Gastrocnemius medialis (tissue), 4 donors: ENCODE data around the gene CHI3L1. TPM values are rescaled to one million over a fixed set of nuclear protein-coding genes. Genes with fewer than 3 reads are reported as not detected.
A peak's percentile ranks its signal among the peaks of the same experiment; 100 is the strongest.

Source experiments
- ATAC-seq, 2 donors: fragments of 150-250 bp; one replicate each; pipeline ENCODE4 v1.9.1; 2016
- DNase-seq, 2 donors: peaks; one replicate each; pipeline ENCODE4 v3.0.0-alpha.2; 2019
- H3K27ac ChIP-seq, 4 donors: fragments of 200-600 bp; sonication (generic); 1 replicate in 1 of 4; 2 replicates in 3 of 4; pipeline ENCODE4 v1.5.1; 2016 to 2018; ENCODE audit warnings: mild to moderate bottlenecking in 2 of 4, moderate library complexity in 1 of 4
- H3K27me3 ChIP-seq, 3 donors: fragments of 200-600 bp; sonication (generic) in 2 of 3; 1 replicate in 1 of 3; 2 replicates in 2 of 3; pipeline versions ENCODE4 v1.5.1 to v1.6.0; 2016 to 2019; ENCODE audit warnings: mild to moderate bottlenecking in 1 of 3, moderate library complexity in 1 of 3
- H3K36me3 ChIP-seq, 2 donors: fragments of 200-600 bp; sonication (generic) in 1 of 2; one replicate each; pipeline ENCODE4 v1.5.1; 2017 to 2018
- H3K4me1 ChIP-seq, 2 donors: fragments of 200-600 bp; sonication (generic) in 1 of 2; one replicate each; pipeline ENCODE4 v1.5.1; 2016 to 2017; ENCODE audit warnings: mild to moderate bottlenecking in 2 of 2
- H3K4me3 ChIP-seq, 4 donors: fragments of 200-600 bp; sonication (generic) in 3 of 4; 1 replicate in 1 of 4; 2 replicates in 3 of 4; pipeline ENCODE4 v1.5.1; 2016 to 2019; ENCODE audit warnings: mild to moderate bottlenecking in 2 of 4
- H3K9me3 ChIP-seq, 3 donors: fragments of 200-600 bp; sonication (generic) in 2 of 3; 1 replicate in 1 of 3; 2 replicates in 2 of 3; pipeline ENCODE4 v1.5.1; 2016 to 2019
- CTCF ChIP-seq, 5 experiments: fragments of 450-650 bp in 3 of 5; fragments of 200-600 bp in 2 of 5; sonication (generic) in 2 of 5; IDR thresholded peaks in 4 of 5; conservative IDR thresholded peaks in 1 of 5; 1 replicate in 4 of 5; 2 replicates in 1 of 5; pipeline ENCODE4 v1.5.1; 2016 to 2019; ENCODE audit warnings: antibody characterized with exemption in 5 of 5, mild to moderate bottlenecking in 3 of 5, moderate library complexity in 3 of 5
- POLR2A ChIP-seq, 2 donors: fragments of 450-650 bp; IDR thresholded peaks; one replicate each; pipeline ENCODE4 v1.6.1; 2017; ENCODE audit warnings: antibody characterized with exemption in 2 of 2, mild to moderate bottlenecking in 2 of 2, moderate library complexity in 2 of 2
- in situ Hi-C, 4 donors: fragments of 200-750 bp; cut with MboI; loops; one replicate each; pipeline versions ENCODE4 v1.15.0 to v1.8.0; 2017; ENCODE audit warnings: low sequenced_read_pairs in 4 of 4
- intact Hi-C: fragments of 100-400 bp; cut with DNase I; formaldehyde crosslinking; loops from one replicate; pipeline ENCODE4 v1.15.1; 2023; ENCODE audit warnings: low total_unique reads
- total RNA-seq, 4 donors: library from RNA; depleted of rRNA; stranded (reverse); fragments of >200 nt; gene quantifications; one replicate each; pipeline versions ENCODE4 v1.1.0 to v1.2.3, GENCODE V29; 2016

The CHI3L1 gene
- total RNA-seq, 4 donors from 2014 or later: 4.0 to 19.7 (median 9.9) TPM

GRCh38 chr1:203173011-203173555, 13.4 kb downstream of the CHI3L1 start:
- no peaks in the 10 kb centered on the region for H3K27me3 ChIP-seq
- no peak overlapping the region for H3K4me3 ChIP-seq
- no peaks in the 10 kb centered on the region for H3K9me3 ChIP-seq
- H3K4me1 ChIP-seq: peaks cover 31 to 55% of the 10 kb centered on the region in 2 donors
- peak overlapping the region; percentile 88 to 92 (median 88) for H3K27ac ChIP-seq
- no peaks in the 10 kb centered on the region for H3K36me3 ChIP-seq
- no peak for DNase-seq
- TF ChIP-seq CTCF (IDR thresholded peaks at IDR 0.05 in 4 of 5, conservative IDR thresholded peaks at IDR 0.05 in 1 of 5) (no peak), POLR2A (IDR thresholded peaks at IDR 0.05) (no peak)
- in situ Hi-C loops (loop anchor here in 2 of 4 donors (5.0 to 10.0 kb wide), 2 partner anchors 136 to 138 kb away; no protein-coding TSS in a partner anchor), intact Hi-C loops (no loop called here)
- peak in 1 of 2 donors; percentile 0 for ATAC-seq

GRCh38 chr1:203172184-203173010, 14.1 kb downstream of the CHI3L1 start:
- no peak overlapping the region for H3K4me3 ChIP-seq
- no peaks in the 10 kb centered on the region for H3K36me3 ChIP-seq
- no peaks in the 10 kb centered on the region for H3K27me3 ChIP-seq
- H3K27ac ChIP-seq: peak overlapping the region; percentile 88 to 92 (median 88)
- peak; percentile 89 to 96 (median 89) for TF ChIP-seq CTCF (IDR thresholded peaks at IDR 0.05 in 4 of 5, conservative IDR thresholded peaks at IDR 0.05 in 1 of 5)
- TF ChIP-seq POLR2A (IDR thresholded peaks at IDR 0.05): no peak
- H3K4me1 ChIP-seq: peaks cover 29 to 49% of the 10 kb centered on the region in 2 donors
- peak; percentile 89 to 95 for DNase-seq
- intact Hi-C loops (loop anchor here (1.0 kb wide), 5 partner anchors 29 to 133 kb away; no protein-coding TSS in a partner anchor), in situ Hi-C loops (loop anchor here in 2 of 4 donors (5.0 to 10.0 kb wide), 2 partner anchors 135 to 138 kb away; no protein-coding TSS in a partner anchor)
- H3K9me3 ChIP-seq: no peaks in the 10 kb centered on the region
- peak; percentile 77 to 79 for ATAC-seq

- DNase-seq (no peak), ATAC-seq (no peak)
- H3K4me1 ChIP-seq: peaks cover 25 to 40% of the 10 kb centered on the region in 2 donors
- no peak overlapping the region for H3K4me3 ChIP-seq
- H3K9me3 ChIP-seq: no peaks in the 10 kb centered on the region
- no peaks in the 10 kb centered on the region for H3K36me3 ChIP-seq
- no peak for TF ChIP-seq CTCF (IDR thresholded peaks at IDR 0.05 in 4 of 5, conservative IDR thresholded peaks at IDR 0.05 in 1 of 5)
- TF ChIP-seq POLR2A (IDR thresholded peaks at IDR 0.05): no peak
- intact Hi-C loops: loop anchor here (1.0 kb wide), 5 partner anchors 30 to 132 kb away; no protein-coding TSS in a partner anchor
- in situ Hi-C loops: loop anchor here in 2 of 4 donors (5.0 to 10.0 kb wide), 2 partner anchors 134 to 137 kb away; no protein-coding TSS in a partner anchor
- H3K27ac ChIP-seq: peak overlapping the region in 2 of 4 donors; percentile 11 to 88
- H3K27me3 ChIP-seq: no peaks in the 10 kb centered on the region
These were observed 14.9 kb downstream of the CHI3L1 start for GRCh38 chr1:203171341-203172183.

GRCh38 chr1:203170625-203171330, 15.7 kb downstream of the CHI3L1 start:
- DNase-seq (no peak), ATAC-seq (no peak)
- intact Hi-C loops: no loop called here
- in situ Hi-C loops: loop anchor here in 2 of 4 donors (5.0 to 10.0 kb wide), 2 partner anchors 133 to 136 kb away; no protein-coding TSS in a partner anchor
- H3K36me3 ChIP-seq: no peaks in the 10 kb centered on the region
- H3K27ac ChIP-seq: no peak overlapping the region
- H3K9me3 ChIP-seq: no peaks in the 10 kb centered on the region
- no peak for TF ChIP-seq CTCF (IDR thresholded peaks at IDR 0.05 in 4 of 5, conservative IDR thresholded peaks at IDR 0.05 in 1 of 5)
- no peak for TF ChIP-seq POLR2A (IDR thresholded peaks at IDR 0.05)
- peaks cover 21 to 32% of the 10 kb centered on the region in 2 donors for H3K4me1 ChIP-seq
- H3K27me3 ChIP-seq: no peaks in the 10 kb centered on the region
- H3K4me3 ChIP-seq: no peak overlapping the region
